ENCODE data around the gene ZNF473. TPM values are rescaled to one million over a fixed set of nuclear protein-coding genes. Genes with fewer than 3 reads are reported as not detected.
A peak's percentile ranks its signal among the peaks of the same experiment; 100 is the strongest.
"Not testable (repeated sequence)": the region's sequence is repeated elsewhere in the genome, so short reads cannot be mapped to it uniquely, and the experiment has no call there.

ZNF473 gene
- polyA plus RNA-seq, 2 of the 4 experiments (the other 2 are of a cell fraction) = 6.9 to 17.0 TPM

DNA sequence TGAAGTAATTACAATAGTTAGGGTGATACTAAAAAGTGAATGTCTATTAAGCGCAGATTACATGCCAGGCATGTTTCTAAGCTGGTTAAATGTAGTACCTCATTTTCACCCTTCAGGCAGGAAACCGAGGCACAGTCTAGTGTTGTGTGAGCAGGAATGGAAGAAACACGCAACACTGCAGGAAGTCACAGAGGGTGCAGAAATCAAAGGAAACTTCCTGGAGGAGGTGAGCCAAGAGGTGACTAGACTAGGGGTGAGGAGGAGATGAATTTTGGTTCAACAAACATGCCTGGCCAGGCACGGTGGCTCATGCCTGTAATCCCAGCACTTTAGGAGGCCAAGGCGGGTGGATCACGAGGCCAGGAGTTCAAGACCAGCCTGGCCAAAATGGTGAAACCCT is 41.8 kb downstream of the ZNF473 start:
- 52% methylated on average over 6 of the region's 6 CpGs for WGBS (ENCODE audit: missing lambda C conversion rate)
- FAIRE-seq (no peak), DNase-seq (ENCODE audit: low read depth in 1 of 2, low spot score in 1 of 2) (no peak), ATAC-seq (no peak)
- Histone ChIP-seq H3K4me2 (no peak overlapping the region), H3K4me1 (no peaks in the 10 kb centered on the region), H3K27ac (no peak overlapping the region), H3K9me3 (peaks cover 13% of the 10 kb centered on the region), H3K4me3 (no peak overlapping the region)
- TF ChIP-seq FOSL2 (IDR thresholded peaks at IDR 0.05) (no peak), FOSL2 (CRISPR knock-in tag; IDR thresholded peaks at IDR 0.05) (no peak), ZSCAN20 (CRISPR knock-in tag; IDR thresholded peaks at IDR 0.05) (no peak), ZFP36 (IDR thresholded peaks at IDR 0.05; ENCODE audit: borderline replicate concordance, partially characterized antibody) (peak; percentile 55), ZC3H11A (IDR thresholded peaks at IDR 0.05) (no peak), MAFK (IDR thresholded peaks at IDR 0.05; ENCODE audit: partially characterized antibody) (no peak)
- POLR2A ChIA-PET = no interaction called here
- CTCF ChIA-PET = no interaction called here

DNA sequence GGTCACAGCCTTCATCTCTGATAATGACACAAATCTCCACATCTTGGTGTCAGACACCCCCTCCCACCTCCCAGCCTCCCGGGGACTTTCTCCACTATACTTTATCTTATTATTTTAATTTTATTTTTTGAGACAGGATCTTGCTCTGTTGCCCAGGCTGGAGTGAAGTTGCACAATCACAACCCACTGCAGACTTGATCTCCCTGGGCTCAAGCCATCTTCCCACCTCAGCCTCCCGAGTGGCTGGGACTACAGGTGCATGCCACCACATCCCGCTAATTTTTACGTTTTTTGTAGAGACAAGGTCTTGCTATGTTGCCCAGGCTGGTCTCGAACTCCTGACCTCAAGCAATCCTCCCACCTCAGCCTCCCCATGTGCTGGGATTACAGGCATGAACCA is 42.6 kb downstream of the ZNF473 start:
- CTCF ChIA-PET = interaction anchor here (1.3 to 1.4 kb wide), 2 partner anchors 8 to 131 kb away, joined by 3 to 4 read pairs; no protein-coding TSS in a partner anchor
- H3K4me3 ChIP-seq; POLR2A ChIA-PET; H3K4me2 ChIP-seq; ATAC-seq; H3K4me1 ChIP-seq; DNase-seq (ENCODE audit: low read depth in 1 of 2, low spot score in 1 of 2); FAIRE-seq; H3K27ac ChIP-seq; H3K9me3 ChIP-seq: not testable (repeated sequence)
- 27% methylated on average over 5 of the region's 5 CpGs for WGBS (ENCODE audit: missing lambda C conversion rate)
- TF ChIP-seq CEBPB (IDR thresholded peaks at IDR 0.05) = peak in 1 of 2 experiments; percentile 6; a peak in 1 of 4 replicates

DNA sequence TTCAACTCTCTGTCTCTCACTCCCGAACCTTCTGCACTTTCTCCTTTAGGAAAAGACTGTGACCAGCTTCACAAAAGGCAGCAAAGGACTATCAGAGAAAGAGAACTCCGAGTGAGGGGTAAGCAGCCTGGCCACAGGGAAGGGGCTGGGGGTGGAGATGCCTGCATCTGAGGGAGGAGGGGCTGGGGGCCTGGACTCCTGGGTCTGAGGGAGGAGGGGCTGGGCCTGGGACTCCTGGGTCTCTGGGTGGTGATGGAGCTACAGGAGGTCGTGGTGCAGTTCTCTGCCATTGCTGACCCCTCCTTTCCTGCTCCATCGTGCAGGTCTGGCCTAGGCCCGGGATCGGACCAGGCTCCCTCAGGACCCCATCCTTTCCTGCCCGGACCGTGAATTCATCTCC is 49.3 kb downstream of the ZNF473 start:
- POLR2A ChIA-PET, FAIRE-seq, H3K4me1 ChIP-seq: not testable (repeated sequence)

DNA sequence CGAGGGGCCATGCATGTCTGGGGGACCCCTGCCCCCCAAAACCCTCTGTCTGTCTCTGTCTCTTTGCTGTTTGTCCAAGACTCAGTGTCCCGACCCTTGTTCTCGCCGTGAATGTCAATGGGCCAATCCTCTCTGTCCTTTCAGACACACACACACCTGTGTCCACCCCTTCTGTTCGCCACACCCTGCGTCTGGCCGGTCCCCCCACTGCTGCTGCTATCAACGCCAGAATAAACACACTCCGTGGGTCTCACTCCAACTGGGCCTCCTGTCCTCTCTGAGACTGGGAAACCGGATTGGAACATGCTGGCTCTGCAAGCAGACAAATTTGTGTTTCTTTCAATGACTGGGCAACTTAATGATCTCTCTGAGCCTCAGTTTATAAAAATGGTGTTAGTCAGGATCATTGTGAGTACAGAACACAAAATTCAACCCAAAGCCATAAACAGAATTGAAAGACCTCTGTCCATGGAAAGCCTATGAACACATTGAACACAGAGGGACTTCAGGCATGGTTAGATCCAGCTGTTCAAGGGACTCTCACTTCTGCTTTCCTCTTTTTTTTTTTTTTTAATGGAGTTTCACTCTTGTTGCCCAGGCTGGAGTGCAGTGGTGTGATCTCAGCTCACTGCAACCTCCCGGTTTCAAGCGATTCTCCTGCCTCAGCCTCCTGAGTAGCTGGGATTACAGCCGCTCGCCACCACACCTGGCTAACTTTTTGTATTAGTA is 50.0 kb downstream of the ZNF473 start:
- ATAC-seq; H3K4me1 ChIP-seq; POLR2A ChIA-PET; H3K27ac ChIP-seq; H3K4me3 ChIP-seq; CTCF ChIA-PET; H3K9me3 ChIP-seq; H3K4me2 ChIP-seq; DNase-seq (ENCODE audit: low read depth in 1 of 2, low spot score in 1 of 2): not testable (repeated sequence)
- 62% methylated on average over 14 of the region's 14 CpGs for WGBS (ENCODE audit: missing lambda C conversion rate)
- peak; percentile 13 for FAIRE-seq

More for the DNA sequence above, 49.3 kb downstream of the ZNF473 start:
- DNase-seq (ENCODE audit: low read depth in 1 of 2, low spot score in 1 of 2); H3K27ac ChIP-seq; H3K9me3 ChIP-seq; H3K4me3 ChIP-seq; H3K4me2 ChIP-seq; CTCF ChIA-PET; ATAC-seq: not testable (repeated sequence)
- WGBS (ENCODE audit: missing lambda C conversion rate) = 25% methylated on average over 4 of the region's 8 CpGs

DNA sequence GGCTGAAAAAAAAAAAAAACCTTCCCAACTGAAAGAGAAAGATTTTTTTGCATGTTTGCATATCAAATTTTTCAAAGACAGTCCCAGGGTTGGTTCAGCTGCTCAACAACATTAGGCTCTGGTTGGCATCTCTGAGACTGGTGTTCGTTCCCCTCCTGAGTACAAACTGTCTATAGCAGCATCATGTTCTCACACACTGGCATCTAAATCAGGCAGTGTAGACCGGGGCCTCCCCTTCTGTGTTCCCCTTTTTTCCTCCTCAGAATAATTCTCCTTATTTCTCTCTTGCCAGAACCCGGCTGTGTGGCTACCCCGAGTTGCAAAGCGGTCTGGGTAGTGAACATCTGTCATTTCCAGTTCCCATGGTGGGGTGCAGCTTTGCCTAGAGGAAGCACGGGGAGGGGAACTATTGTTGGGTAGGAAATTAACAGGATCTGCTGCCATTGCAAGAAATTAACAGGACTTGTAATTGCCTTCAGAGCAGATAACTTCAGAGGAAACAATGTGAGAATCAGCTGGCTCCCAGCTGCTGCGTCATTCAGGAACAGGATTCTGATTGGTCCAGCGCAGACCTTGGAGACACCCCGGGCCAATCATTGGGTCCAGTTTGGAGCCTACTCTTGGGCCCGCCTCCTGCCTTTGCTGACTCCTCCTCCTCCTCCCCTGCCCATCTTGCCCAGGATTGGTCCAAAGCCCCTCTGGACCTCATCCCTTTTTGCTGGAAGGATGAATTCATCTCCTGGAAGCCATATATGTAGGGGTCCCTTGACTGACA is 51.0 kb downstream of the ZNF473 start:
- H3K4me2 ChIP-seq; H3K9me3 ChIP-seq; CTCF ChIA-PET; DNase-seq (ENCODE audit: low read depth in 1 of 2, low spot score in 1 of 2); H3K27ac ChIP-seq; POLR2A ChIA-PET; H3K4me3 ChIP-seq; H3K4me1 ChIP-seq; FAIRE-seq: not testable (repeated sequence)
- ATAC-seq = peak; percentile 48 to 80
- WGBS (ENCODE audit: missing lambda C conversion rate) = 57% methylated on average over 10 of the region's 10 CpGs

DNA sequence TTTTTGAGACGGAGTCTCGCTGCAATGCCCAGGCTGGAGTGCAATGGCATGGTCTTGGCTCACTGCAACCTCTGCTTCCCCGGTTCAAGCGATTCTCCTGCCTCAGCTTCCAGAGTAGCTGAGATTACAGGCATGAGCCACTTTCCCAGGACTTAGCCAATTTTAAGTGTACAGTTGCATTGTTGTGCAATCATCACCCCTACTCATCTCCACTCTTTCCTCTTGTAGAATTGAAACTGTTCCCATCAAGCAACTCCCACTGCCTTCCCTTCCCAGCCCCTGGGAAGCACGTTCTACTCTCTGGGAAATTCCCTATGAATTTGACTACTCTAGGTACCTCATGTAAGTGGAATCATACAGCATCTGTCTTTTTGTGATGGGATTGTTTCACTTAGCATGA is 53.2 kb downstream of the ZNF473 start:
- CTCF ChIA-PET; H3K4me1 ChIP-seq; H3K9me3 ChIP-seq; H3K4me3 ChIP-seq; ATAC-seq; DNase-seq (ENCODE audit: low read depth in 1 of 2, low spot score in 1 of 2); FAIRE-seq; H3K4me2 ChIP-seq; POLR2A ChIA-PET; H3K27ac ChIP-seq: not testable (repeated sequence)
- 42% methylated on average over 4 of the region's 5 CpGs for WGBS (ENCODE audit: missing lambda C conversion rate)

DNA sequence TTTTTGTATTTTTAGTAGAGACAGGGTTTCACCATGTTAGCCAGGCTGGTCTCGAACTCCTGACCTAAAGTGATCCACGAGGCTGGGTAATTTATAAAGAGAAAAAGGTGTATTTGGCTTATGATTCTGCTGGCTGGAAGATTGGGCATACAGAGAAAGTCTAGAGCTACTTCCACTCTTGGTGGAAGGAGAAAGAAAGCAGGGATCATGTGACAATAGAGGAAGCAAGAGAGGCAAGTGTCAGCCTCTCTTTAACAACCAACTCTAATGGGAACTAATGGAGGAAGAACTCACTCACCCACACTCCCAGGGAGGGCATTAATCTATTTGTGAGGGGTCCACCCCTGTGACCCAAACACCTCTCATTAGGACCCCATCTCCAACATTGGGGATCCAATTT is 58.6 kb downstream of the ZNF473 start:
- POLR2A ChIA-PET; H3K4me2 ChIP-seq; H3K4me3 ChIP-seq; H3K9me3 ChIP-seq; FAIRE-seq; ATAC-seq; DNase-seq (ENCODE audit: low read depth in 1 of 2, low spot score in 1 of 2); H3K4me1 ChIP-seq; H3K27ac ChIP-seq: not testable (repeated sequence)
- CTCF ChIA-PET = interaction anchor here (1.3 kb wide), 1 partner anchor 37 kb away, joined by 3 read pairs; no protein-coding TSS in a partner anchor
- WGBS (ENCODE audit: missing lambda C conversion rate) = 42% methylated on average over 2 of the region's 2 CpGs

DNA sequence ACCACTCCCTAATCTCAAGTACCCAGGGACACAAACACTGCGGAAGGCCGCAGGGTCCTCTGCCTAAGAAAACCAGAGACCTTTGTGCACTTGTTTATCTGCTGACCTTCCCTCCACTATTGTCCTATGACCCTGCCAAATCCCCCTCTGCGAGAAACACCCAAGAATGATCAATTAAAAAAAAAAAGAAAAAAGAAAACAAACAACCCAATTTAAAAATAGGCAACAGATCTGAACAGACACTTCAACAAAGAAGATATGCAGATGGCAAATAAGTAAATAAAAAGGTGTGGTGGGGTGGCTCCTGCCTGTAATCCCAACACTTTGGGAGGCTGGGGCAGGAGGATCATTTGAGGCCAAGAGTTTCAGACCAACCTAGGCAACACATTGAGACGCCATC is 61.3 kb downstream of the ZNF473 start:
- H3K4me3 ChIP-seq; DNase-seq (ENCODE audit: low read depth in 1 of 2, low spot score in 1 of 2); ATAC-seq; CTCF ChIA-PET; H3K27ac ChIP-seq; H3K4me2 ChIP-seq; H3K4me1 ChIP-seq; FAIRE-seq; H3K9me3 ChIP-seq; POLR2A ChIA-PET: not testable (repeated sequence)
- 73% methylated on average over 4 of the region's 4 CpGs for WGBS (ENCODE audit: missing lambda C conversion rate)

All from A549 (cell line).